ENCODE data around the gene ADGRG6.

ADGRG6 gene

GRCh38 chr6:142302421-142303175 lies 791 bp downstream of the ADGRG6 start:
- in situ Hi-C loops (cut with HindIII; ENCODE audit: low sequenced_read_pairs) = no loop called here
- H3K4me3 ChIP-seq (ENCODE audit: low read depth, low read length) = peak overlapping the region; percentile 51

GRCh38 chr6:142303176-142303533 lies 1.3 kb downstream of the ADGRG6 start:
- H3K4me3 ChIP-seq (ENCODE audit: low read depth, low read length) = no peak overlapping the region
- in situ Hi-C loops (cut with HindIII; ENCODE audit: low sequenced_read_pairs) = no loop called here
- DNase-seq (ENCODE audit: low read depth, low spot score) = no peak
- TF ChIP-seq CTCF (IDR thresholded peaks at IDR 0.05; ENCODE audit: low read depth, low read length) = no peak

More at GRCh38 chr6:142302421-142303175, 791 bp downstream of the ADGRG6 start:
- DNase-seq (ENCODE audit: low read depth, low spot score) = no peak
- TF ChIP-seq CTCF (IDR thresholded peaks at IDR 0.05; ENCODE audit: low read depth, low read length) = no peak

- TF ChIP-seq CTCF (IDR thresholded peaks at IDR 0.05; ENCODE audit: low read depth, low read length) = no peak
- no peak overlapping the region for H3K4me3 ChIP-seq (ENCODE audit: low read depth, low read length)
- in situ Hi-C loops (cut with HindIII; ENCODE audit: low sequenced_read_pairs) = no loop called here
- no peak for DNase-seq (ENCODE audit: low read depth, low spot score)
Observed at GRCh38 chr6:142304241-142304640, 2.4 kb downstream of the ADGRG6 start.

GRCh38 chr6:142306736-142307135 lies 4.9 kb downstream of the ADGRG6 start:
- DNase-seq (ENCODE audit: low read depth, low spot score) = no peak
- in situ Hi-C loops (cut with HindIII; ENCODE audit: low sequenced_read_pairs) = no loop called here
- TF ChIP-seq CTCF (IDR thresholded peaks at IDR 0.05; ENCODE audit: low read depth, low read length) = no peak
- H3K4me3 ChIP-seq (ENCODE audit: low read depth, low read length) = no peak overlapping the region

GRCh38 chr6:142307963-142308748 lies 6.3 kb downstream of the ADGRG6 start:
- no peak for DNase-seq (ENCODE audit: low read depth, low spot score)
- in situ Hi-C loops (cut with HindIII; ENCODE audit: low sequenced_read_pairs) = no loop called here
- no peak for TF ChIP-seq CTCF (IDR thresholded peaks at IDR 0.05; ENCODE audit: low read depth, low read length)

GRCh38 chr6:142309426-142309825 lies 7.6 kb downstream of the ADGRG6 start:
- DNase-seq (ENCODE audit: low read depth, low spot score) = no peak
- no peak for TF ChIP-seq CTCF (IDR thresholded peaks at IDR 0.05; ENCODE audit: low read depth, low read length)
- in situ Hi-C loops (cut with HindIII; ENCODE audit: low sequenced_read_pairs) = no loop called here
- no peak overlapping the region for H3K4me3 ChIP-seq (ENCODE audit: low read depth, low read length)

More at GRCh38 chr6:142307963-142308748, 6.3 kb downstream of the ADGRG6 start:
- no peak overlapping the region for H3K4me3 ChIP-seq (ENCODE audit: low read depth, low read length)

All from astrocyte of the spinal cord (primary cell).